BE2C (cell line): ENCODE results near the gene RAPGEF2.

ENCODE experiments used
- DNase-seq: peaks from one replicate; pipeline ENCODE4 v3.0.0-alpha.2; 2020
- H3K27me3 ChIP-seq: fragments of 250-450 bp; sonication (Bioruptor Pico); 2 replicates; pipeline ENCODE4 v1.5.1; 2020; ENCODE audit warnings: mild to moderate bottlenecking
- H3K36me3 ChIP-seq: fragments of 250-450 bp; sonication (Bioruptor Pico); 2 replicates; pipeline ENCODE4 v1.5.1; 2020; ENCODE audit warnings: mild to moderate bottlenecking
- H3K4me1 ChIP-seq: fragments of 250-450 bp; sonication (Bioruptor Pico); 2 replicates; pipeline ENCODE4 v1.5.1; 2020
- H3K4me3 ChIP-seq: 2 replicates; pipeline ENCODE4 v1.5.1; 2011; ENCODE audit warnings: low read depth, low read length
- H3K9me3 ChIP-seq: fragments of 250-450 bp; sonication (Bioruptor Pico); 2 replicates; pipeline ENCODE4 v1.5.1; 2020
- TF ChIP-seq, protein P1 (sequence below): IDR thresholded peaks from 2 replicates; pipeline ENCODE4 v1.5.1; 2012; ENCODE audit warnings: mild to moderate bottlenecking, low read depth, low read length

The RAPGEF2 gene

DNA sequence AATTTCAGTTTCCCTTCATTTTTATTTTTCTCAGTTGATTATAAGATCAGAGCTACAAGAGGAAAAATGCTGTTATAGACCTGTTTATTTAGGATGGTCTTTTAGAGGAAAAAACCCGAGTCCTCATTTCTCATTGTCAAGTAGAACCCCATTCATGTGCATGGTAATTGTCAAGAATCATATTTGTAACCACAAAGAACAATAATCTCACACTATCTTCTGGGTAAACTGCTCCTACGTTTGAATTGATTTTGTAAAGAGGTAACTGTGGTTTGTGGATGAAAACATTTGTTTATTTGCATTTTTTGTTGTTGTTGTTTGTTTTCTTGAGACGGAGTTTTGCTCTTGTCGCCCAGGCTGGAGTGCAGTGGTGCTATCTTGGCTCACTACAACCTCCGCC, 23.8 kb downstream of the RAPGEF2 start:
- no peak for DNase-seq
- Histone ChIP-seq H3K9me3 (no peaks in the 10 kb centered on the region), H3K4me1 (no peaks in the 10 kb centered on the region), H3K27me3 (no peaks in the 10 kb centered on the region), H3K4me3 (no peak overlapping the region), H3K36me3 (no peaks in the 10 kb centered on the region)
- TF ChIP-seq, protein P1, sequence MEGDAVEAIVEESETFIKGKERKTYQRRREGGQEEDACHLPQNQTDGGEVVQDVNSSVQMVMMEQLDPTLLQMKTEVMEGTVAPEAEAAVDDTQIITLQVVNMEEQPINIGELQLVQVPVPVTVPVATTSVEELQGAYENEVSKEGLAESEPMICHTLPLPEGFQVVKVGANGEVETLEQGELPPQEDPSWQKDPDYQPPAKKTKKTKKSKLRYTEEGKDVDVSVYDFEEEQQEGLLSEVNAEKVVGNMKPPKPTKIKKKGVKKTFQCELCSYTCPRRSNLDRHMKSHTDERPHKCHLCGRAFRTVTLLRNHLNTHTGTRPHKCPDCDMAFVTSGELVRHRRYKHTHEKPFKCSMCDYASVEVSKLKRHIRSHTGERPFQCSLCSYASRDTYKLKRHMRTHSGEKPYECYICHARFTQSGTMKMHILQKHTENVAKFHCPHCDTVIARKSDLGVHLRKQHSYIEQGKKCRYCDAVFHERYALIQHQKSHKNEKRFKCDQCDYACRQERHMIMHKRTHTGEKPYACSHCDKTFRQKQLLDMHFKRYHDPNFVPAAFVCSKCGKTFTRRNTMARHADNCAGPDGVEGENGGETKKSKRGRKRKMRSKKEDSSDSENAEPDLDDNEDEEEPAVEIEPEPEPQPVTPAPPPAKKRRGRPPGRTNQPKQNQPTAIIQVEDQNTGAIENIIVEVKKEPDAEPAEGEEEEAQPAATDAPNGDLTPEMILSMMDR, result no peak

- no peaks in the 10 kb centered on the region for H3K27me3 ChIP-seq
- H3K9me3 ChIP-seq, result no peaks in the 10 kb centered on the region
- no peak for DNase-seq
- no peaks in the 10 kb centered on the region for H3K4me1 ChIP-seq
- no peak overlapping the region for H3K4me3 ChIP-seq
- TF ChIP-seq, protein P1, result no peak
- no peaks in the 10 kb centered on the region for H3K36me3 ChIP-seq
Measured at GRCh38 chr4:159127745-159128518, 25.1 kb downstream of the RAPGEF2 start.

DNA sequence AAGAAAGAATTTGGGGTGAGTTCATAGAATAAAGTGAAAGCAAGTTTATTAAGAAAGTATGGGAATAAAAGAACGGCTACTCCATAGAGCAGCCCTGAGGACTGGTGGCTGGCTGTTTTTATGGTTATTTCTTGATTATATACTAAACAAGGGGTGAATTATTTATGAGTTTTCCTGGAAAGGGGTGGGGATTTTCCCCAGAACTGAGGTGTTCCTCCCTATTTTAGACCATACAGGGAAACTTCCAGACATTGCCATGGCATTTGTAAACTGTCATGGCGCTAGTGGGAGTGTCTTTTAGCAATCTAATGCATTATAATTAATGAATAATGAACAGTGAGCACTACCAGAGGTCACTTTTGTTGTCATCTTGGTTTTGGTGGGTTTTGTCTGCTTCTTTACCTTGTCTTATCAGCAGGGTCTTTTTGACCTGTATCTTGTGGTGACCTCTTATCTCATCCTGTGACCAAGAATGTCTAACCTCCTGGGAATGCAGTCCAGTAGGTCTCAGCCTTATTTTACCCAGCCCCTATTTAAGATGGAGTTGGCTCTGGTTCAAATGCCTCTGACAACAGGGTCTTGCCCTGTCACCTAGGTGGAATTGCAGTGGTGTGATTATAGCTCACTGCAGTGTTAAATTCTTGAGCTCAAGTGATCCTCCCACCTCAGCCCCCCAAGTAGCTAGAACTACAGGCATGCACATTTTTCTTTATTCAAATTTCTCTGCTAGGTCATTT, 27.1 kb downstream of the RAPGEF2 start:
- TF ChIP-seq, protein P1, result no peak
- H3K27me3 ChIP-seq, result no peaks in the 10 kb centered on the region
- no peaks in the 10 kb centered on the region for H3K4me1 ChIP-seq
- H3K9me3 ChIP-seq, result no peaks in the 10 kb centered on the region
- H3K4me3 ChIP-seq, result no peak overlapping the region
- H3K36me3 ChIP-seq, result no peaks in the 10 kb centered on the region
- DNase-seq, result no peak

GRCh38 chr4:159131564-159131963, 28.7 kb downstream of the RAPGEF2 start:
- Histone ChIP-seq H3K27me3 (no peaks in the 10 kb centered on the region), H3K4me1 (no peaks in the 10 kb centered on the region), H3K4me3 (no peak overlapping the region), H3K36me3 (no peaks in the 10 kb centered on the region), H3K9me3 (no peaks in the 10 kb centered on the region)
- TF ChIP-seq, protein P1, result no peak
- DNase-seq, result no peak

DNA sequence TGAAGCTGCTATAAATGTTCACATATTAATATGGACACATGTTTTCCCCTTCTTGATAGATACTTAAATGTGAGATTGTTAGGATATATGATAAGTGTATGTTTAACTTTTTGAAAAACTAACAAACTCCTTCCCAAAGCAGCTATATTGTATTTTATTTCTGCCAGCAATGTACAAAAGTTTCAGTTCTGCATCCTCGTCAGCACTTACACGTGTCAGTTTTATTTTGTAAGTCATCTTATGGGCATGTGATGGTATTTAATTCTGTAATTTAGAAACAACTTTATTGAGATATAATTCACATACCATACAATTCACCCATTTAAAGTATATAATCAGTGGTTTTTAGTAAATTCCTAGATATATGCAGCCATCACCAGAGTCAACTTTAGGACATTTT, 31.6 kb downstream of the RAPGEF2 start:
- H3K36me3 ChIP-seq, result no peaks in the 10 kb centered on the region
- H3K9me3 ChIP-seq, result no peaks in the 10 kb centered on the region
- TF ChIP-seq, protein P1, result no peak

DNA sequence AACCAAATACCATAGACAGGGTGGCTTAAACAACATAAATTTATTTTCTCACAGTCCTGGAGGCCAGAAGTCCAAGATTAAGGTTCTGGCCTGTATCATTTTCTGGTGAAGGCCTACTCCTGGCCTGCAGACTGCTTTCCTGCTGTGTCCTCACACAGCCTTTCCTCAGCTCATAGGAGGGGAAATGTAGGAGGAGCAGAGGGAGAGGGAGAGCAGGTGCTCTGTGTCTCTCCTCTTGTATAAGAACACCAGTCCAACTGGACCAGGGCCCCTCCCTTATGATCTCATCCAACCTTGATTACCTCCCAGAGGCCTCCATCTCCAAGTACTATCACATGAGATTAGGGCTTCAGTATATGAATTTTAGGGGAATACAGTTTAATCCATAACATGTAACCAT, 34.3 kb downstream of the RAPGEF2 start:
- no peak for DNase-seq

More for the DNA sequence above, 31.6 kb downstream of the RAPGEF2 start:
- no peaks in the 10 kb centered on the region for H3K27me3 ChIP-seq
- no peaks in the 10 kb centered on the region for H3K4me1 ChIP-seq
- DNase-seq, result no peak
- H3K4me3 ChIP-seq, result no peak overlapping the region

More for the DNA sequence above, 34.3 kb downstream of the RAPGEF2 start:
- no peaks in the 10 kb centered on the region for H3K36me3 ChIP-seq
- H3K9me3 ChIP-seq, result no peaks in the 10 kb centered on the region
- no peak overlapping the region for H3K4me3 ChIP-seq
- H3K27me3 ChIP-seq, result no peaks in the 10 kb centered on the region
- H3K4me1 ChIP-seq, result no peaks in the 10 kb centered on the region
- TF ChIP-seq, protein P1, result no peak
